ENCODE data around the gene UMAD1.

Gene UMAD1

GRCh38 chr7:7756577-7756976 is 116.0 kb downstream of the UMAD1 start:
- FAIRE-seq (no peak), DNase-seq (ENCODE audit: insufficient read length) (no peak)
- TF ChIP-seq TAF1 (IDR thresholded peaks at IDR 0.05; ENCODE audit: borderline replicate concordance, low read depth, low read length) (no peak), POLR2AphosphoS5 (IDR thresholded peaks at IDR 0.05; ENCODE audit: low read depth, low read length) (no peak), POLR2A (IDR thresholded peaks at IDR 0.05; ENCODE audit: low read depth, low read length) (no peak)

- DNase-seq (ENCODE audit: insufficient read length), result no peak
- TF ChIP-seq POLR2AphosphoS5 (IDR thresholded peaks at IDR 0.05; ENCODE audit: low read depth, low read length), result no peak
- no peak for TF ChIP-seq TAF1 (IDR thresholded peaks at IDR 0.05; ENCODE audit: borderline replicate concordance, low read depth, low read length)
- no peak for TF ChIP-seq POLR2A (IDR thresholded peaks at IDR 0.05; ENCODE audit: low read depth, low read length)
- no peak for FAIRE-seq
Observed at GRCh38 chr7:7757576-7757975, 117.0 kb downstream of the UMAD1 start.

GRCh38 chr7:7761340-7761973 is 120.9 kb downstream of the UMAD1 start:
- TF ChIP-seq TAF1 (IDR thresholded peaks at IDR 0.05; ENCODE audit: borderline replicate concordance, low read depth, low read length), result no peak
- TF ChIP-seq POLR2AphosphoS5 (IDR thresholded peaks at IDR 0.05; ENCODE audit: low read depth, low read length), result no peak
- no peak for TF ChIP-seq POLR2A (IDR thresholded peaks at IDR 0.05; ENCODE audit: low read depth, low read length)
- FAIRE-seq (peak; percentile 30), DNase-seq (ENCODE audit: insufficient read length) (no peak)

- FAIRE-seq (peak; percentile 88), DNase-seq (ENCODE audit: insufficient read length) (no peak)
- no peak for TF ChIP-seq POLR2A (IDR thresholded peaks at IDR 0.05; ENCODE audit: low read depth, low read length)
- TF ChIP-seq POLR2AphosphoS5 (IDR thresholded peaks at IDR 0.05; ENCODE audit: low read depth, low read length), result no peak
- TF ChIP-seq TAF1 (IDR thresholded peaks at IDR 0.05; ENCODE audit: borderline replicate concordance, low read depth, low read length), result no peak
Observed at GRCh38 chr7:7761974-7762779, 121.6 kb downstream of the UMAD1 start.

GRCh38 chr7:7764520-7765396 is 124.2 kb downstream of the UMAD1 start:
- FAIRE-seq (peak; percentile 58), DNase-seq (ENCODE audit: insufficient read length) (no peak)
- TF ChIP-seq TAF1 (IDR thresholded peaks at IDR 0.05; ENCODE audit: borderline replicate concordance, low read depth, low read length), result no peak
- TF ChIP-seq POLR2A (IDR thresholded peaks at IDR 0.05; ENCODE audit: low read depth, low read length), result no peak
- TF ChIP-seq POLR2AphosphoS5 (IDR thresholded peaks at IDR 0.05; ENCODE audit: low read depth, low read length), result no peak

GRCh38 chr7:7765422-7765821 is 124.9 kb downstream of the UMAD1 start:
- TF ChIP-seq POLR2AphosphoS5 (IDR thresholded peaks at IDR 0.05; ENCODE audit: low read depth, low read length), result no peak
- no peak for TF ChIP-seq TAF1 (IDR thresholded peaks at IDR 0.05; ENCODE audit: borderline replicate concordance, low read depth, low read length)
- TF ChIP-seq POLR2A (IDR thresholded peaks at IDR 0.05; ENCODE audit: low read depth, low read length), result no peak
- FAIRE-seq, result no peak
- no peak for DNase-seq (ENCODE audit: insufficient read length)

- no peak for TF ChIP-seq TAF1 (IDR thresholded peaks at IDR 0.05; ENCODE audit: borderline replicate concordance, low read depth, low read length)
- no peak for TF ChIP-seq POLR2A (IDR thresholded peaks at IDR 0.05; ENCODE audit: low read depth, low read length)
- no peak for TF ChIP-seq POLR2AphosphoS5 (IDR thresholded peaks at IDR 0.05; ENCODE audit: low read depth, low read length)
- FAIRE-seq (no peak), DNase-seq (ENCODE audit: insufficient read length) (no peak)
Observed at GRCh38 chr7:7766671-7767070, 126.1 kb downstream of the UMAD1 start.

- no peak for DNase-seq (ENCODE audit: insufficient read length)
- FAIRE-seq, result no peak
- TF ChIP-seq POLR2AphosphoS5 (IDR thresholded peaks at IDR 0.05; ENCODE audit: low read depth, low read length) (no peak), TAF1 (IDR thresholded peaks at IDR 0.05; ENCODE audit: borderline replicate concordance, low read depth, low read length) (no peak), POLR2A (IDR thresholded peaks at IDR 0.05; ENCODE audit: low read depth, low read length) (no peak)
Observed at GRCh38 chr7:7768977-7769709, 128.6 kb downstream of the UMAD1 start.

GRCh38 chr7:7769710-7770627 is 129.4 kb downstream of the UMAD1 start:
- TF ChIP-seq POLR2A (IDR thresholded peaks at IDR 0.05; ENCODE audit: low read depth, low read length), result no peak
- DNase-seq (ENCODE audit: insufficient read length) (no peak), FAIRE-seq (no peak)

- peak; percentile 36 for FAIRE-seq
- DNase-seq (ENCODE audit: insufficient read length), result no peak
- TF ChIP-seq TAF1 (IDR thresholded peaks at IDR 0.05; ENCODE audit: borderline replicate concordance, low read depth, low read length), result no peak
- TF ChIP-seq POLR2A (IDR thresholded peaks at IDR 0.05; ENCODE audit: low read depth, low read length), result no peak
Observed at GRCh38 chr7:7771452-7771851, 130.9 kb downstream of the UMAD1 start.
